ENCODE results near the gene RO60.

Gene RO60

GRCh38 chr1:193079187-193079586, 19.8 kb downstream of the RO60 start:
- no peak overlapping the region for H3K27ac Mint-ChIP-seq
- no peaks in the 10 kb centered on the region for H3K4me1 Mint-ChIP-seq
- H3K9me3 Mint-ChIP-seq = no peaks in the 10 kb centered on the region
- ATAC-seq = no peak
- peaks cover 44% of the 10 kb centered on the region for H3K36me3 Mint-ChIP-seq
- H3K27me3 Mint-ChIP-seq = no peaks in the 10 kb centered on the region
- no peak overlapping the region for H3K4me3 Mint-ChIP-seq

GRCh38 chr1:193083365-193084088, 24.1 kb downstream of the RO60 start:
- H3K27ac Mint-ChIP-seq = no peak overlapping the region
- no peaks in the 10 kb centered on the region for H3K4me1 Mint-ChIP-seq
- H3K9me3 Mint-ChIP-seq = no peaks in the 10 kb centered on the region
- peak; percentile 57 for ATAC-seq
- peaks cover 36% of the 10 kb centered on the region for H3K36me3 Mint-ChIP-seq
- no peaks in the 10 kb centered on the region for H3K27me3 Mint-ChIP-seq
- H3K4me3 Mint-ChIP-seq = no peak overlapping the region

- no peak for ATAC-seq
- no peak overlapping the region for H3K4me3 Mint-ChIP-seq
- no peaks in the 10 kb centered on the region for H3K9me3 Mint-ChIP-seq
- H3K4me1 Mint-ChIP-seq = no peaks in the 10 kb centered on the region
- no peaks in the 10 kb centered on the region for H3K27me3 Mint-ChIP-seq
- H3K36me3 Mint-ChIP-seq = peaks cover 19% of the 10 kb centered on the region
- H3K27ac Mint-ChIP-seq = no peak overlapping the region
Measured at GRCh38 chr1:193085263-193085662, 25.9 kb downstream of the RO60 start.

GRCh38 chr1:193086342-193086741, 26.9 kb downstream of the RO60 start:
- H3K9me3 Mint-ChIP-seq = no peaks in the 10 kb centered on the region
- no peak overlapping the region for H3K27ac Mint-ChIP-seq
- no peak for ATAC-seq
- H3K4me3 Mint-ChIP-seq = no peak overlapping the region
- no peaks in the 10 kb centered on the region for H3K4me1 Mint-ChIP-seq
- H3K36me3 Mint-ChIP-seq = peaks cover 13% of the 10 kb centered on the region
- H3K27me3 Mint-ChIP-seq = no peaks in the 10 kb centered on the region

GRCh38 chr1:193087893-193088292, 28.5 kb downstream of the RO60 start:
- Mint-ChIP-seq H3K36me3 (peaks cover 13% of the 10 kb centered on the region), H3K9me3 (no peaks in the 10 kb centered on the region), H3K4me3 (no peak overlapping the region), H3K27ac (no peak overlapping the region), H3K4me1 (no peaks in the 10 kb centered on the region), H3K27me3 (no peaks in the 10 kb centered on the region)
- no peak for ATAC-seq

- Mint-ChIP-seq H3K4me1 (no peaks in the 10 kb centered on the region), H3K36me3 (peaks cover 7% of the 10 kb centered on the region), H3K27ac (no peak overlapping the region), H3K27me3 (no peaks in the 10 kb centered on the region), H3K4me3 (no peak overlapping the region), H3K9me3 (no peaks in the 10 kb centered on the region)
- ATAC-seq = no peak
Measured at GRCh38 chr1:193090865-193091264, 31.5 kb downstream of the RO60 start.

GRCh38 chr1:193094112-193094511, 34.7 kb downstream of the RO60 start:
- H3K27me3 Mint-ChIP-seq = no peaks in the 10 kb centered on the region
- H3K4me1 Mint-ChIP-seq = no peaks in the 10 kb centered on the region
- H3K4me3 Mint-ChIP-seq = no peak overlapping the region
- H3K27ac Mint-ChIP-seq = no peak overlapping the region
- no peak for ATAC-seq
- no peaks in the 10 kb centered on the region for H3K9me3 Mint-ChIP-seq
- H3K36me3 Mint-ChIP-seq = peaks cover 20% of the 10 kb centered on the region

- H3K4me3 Mint-ChIP-seq = no peak overlapping the region
- peaks cover 25% of the 10 kb centered on the region for H3K4me1 Mint-ChIP-seq
Measured at GRCh38 chr1:193102662-193103061, 43.2 kb downstream of the RO60 start.

GRCh38 chr1:193103759-193104501, 44.5 kb downstream of the RO60 start:
- Mint-ChIP-seq H3K4me3 (peak overlapping the region; percentile 89), H3K4me1 (peaks cover 25% of the 10 kb centered on the region), H3K36me3 (peaks cover 6% of the 10 kb centered on the region), H3K27me3 (no peaks in the 10 kb centered on the region), H3K27ac (peak overlapping the region; percentile 81), H3K9me3 (no peaks in the 10 kb centered on the region)
- ATAC-seq = no peak

More at GRCh38 chr1:193102662-193103061, 43.2 kb downstream of the RO60 start:
- H3K27me3 Mint-ChIP-seq = no peaks in the 10 kb centered on the region
- ATAC-seq = no peak
- peaks cover 6% of the 10 kb centered on the region for H3K36me3 Mint-ChIP-seq
- no peaks in the 10 kb centered on the region for H3K9me3 Mint-ChIP-seq
- H3K27ac Mint-ChIP-seq = no peak overlapping the region

GRCh38 chr1:193104502-193104906, 45.1 kb downstream of the RO60 start:
- Mint-ChIP-seq H3K27ac (peak overlapping the region; percentile 81), H3K36me3 (peaks cover 6% of the 10 kb centered on the region), H3K4me3 (peak overlapping the region; percentile 89), H3K4me1 (peaks cover 25% of the 10 kb centered on the region), H3K9me3 (no peaks in the 10 kb centered on the region), H3K27me3 (no peaks in the 10 kb centered on the region)
- ATAC-seq = peak; percentile 46

- Mint-ChIP-seq H3K9me3 (no peaks in the 10 kb centered on the region), H3K36me3 (peaks cover 5% of the 10 kb centered on the region)
Measured at GRCh38 chr1:193104907-193105820, 45.8 kb downstream of the RO60 start, which contains the start of gene GLRX2. TSS of gene GLRX2 (minus strand) at chr1:193105414. CDS start at chr1:193105382, 32 bp downstream.

GRCh38 chr1:193105821-193106177, 46.4 kb downstream of the RO60 start:
- Mint-ChIP-seq H3K36me3 (no peaks in the 10 kb centered on the region), H3K27me3 (no peaks in the 10 kb centered on the region), H3K4me1 (peaks cover 25% of the 10 kb centered on the region)

More at GRCh38 chr1:193104907-193105820, 45.8 kb downstream of the RO60 start, which contains the start of gene GLRX2:
- Mint-ChIP-seq H3K4me3 (peak within 1 kb of the TSS; percentile 89), H3K27ac (peak within 1 kb of the TSS; percentile 81), H3K4me1 (peaks cover 25% of the 10 kb centered on the region), H3K27me3 (no peaks in the 10 kb centered on the region)
- ATAC-seq = peak; percentile 93

GRCh38 chr1:193108471-193108870, 49.1 kb downstream of the RO60 start:
- Mint-ChIP-seq H3K27ac (peak overlapping the region; percentile 7), H3K36me3 (no peaks in the 10 kb centered on the region), H3K4me3 (no peak overlapping the region), H3K9me3 (no peaks in the 10 kb centered on the region), H3K4me1 (peaks cover 14% of the 10 kb centered on the region), H3K27me3 (no peaks in the 10 kb centered on the region)
- ATAC-seq = no peak

More at GRCh38 chr1:193105821-193106177, 46.4 kb downstream of the RO60 start:
- Mint-ChIP-seq H3K4me3 (peak overlapping the region; percentile 89), H3K9me3 (no peaks in the 10 kb centered on the region), H3K27ac (peak overlapping the region; percentile 81)
- no peak for ATAC-seq

Measured in stimulated activated memory B cell treated with anti-CD40 and anti-IgM and Interleukin-4, amounts not matched to agents 10 μg/mL and 1 μg/mL and 100 μg/mL, for 72 hours (primary cell).